H1 (cell line): Measurements from ENCODE around the gene LHPP. TPM values are rescaled to one million over a fixed set of nuclear protein-coding genes. Genes with fewer than 3 reads are reported as not detected.

Experiments
- CTCF ChIA-PET: fragments of 300-600 bp; sonication (Branson Sonifier 250); formaldehyde crosslinking; loops from one replicate; lab custom pipeline; 2021; ENCODE audit not compliant: partially characterized antibody; lab: Charles Lee
- POLR2A ChIA-PET: fragments of 300-600 bp; sonication (Branson Sonifier 250); formaldehyde crosslinking; loops from one replicate; lab custom pipeline; 2021; ENCODE audit warnings: inconsistent platforms; ENCODE audit not compliant: partially characterized antibody; lab: Charles Lee
- DNase-seq, 2 experiments: peaks; one replicate each; pipeline versions ENCODE4 v3.0.0 to v3.0.0-alpha.2; 2010 to 2022; ENCODE audit warnings: low spot score in 2 of 2, low read depth in 1 of 2, mixed read lengths in 1 of 2
- FAIRE-seq: peaks from 2 replicates; lab custom pipeline; 2011; peaks lifted over from hg19 to GRCh38; lab: Jason Lieb, UNC
- H2AFZ ChIP-seq: 2 replicates; pipeline ENCODE4 v1.8.1; 2012; ENCODE audit warnings: low read length, inconsistent platforms
- H2AK5ac ChIP-seq: 2 replicates; pipeline ENCODE4 v1.6.1; 2013; ENCODE audit warnings: low read depth, low read length
- H2BK120ac ChIP-seq: replicated peaks from 2 replicates; pipeline ENCODE3; 2013; ENCODE audit warnings: low read depth, low read length, inconsistent platforms
- H2BK12ac ChIP-seq: 2 replicates; pipeline ENCODE4 v1.6.1; 2013; ENCODE audit warnings: low read depth, low read length
- H2BK15ac ChIP-seq: 2 replicates; pipeline ENCODE4 v1.6.1; 2013; ENCODE audit warnings: low read length
- H2BK20ac ChIP-seq: 2 replicates; pipeline ENCODE4 v1.6.1; 2013; ENCODE audit warnings: low read length
- H2BK5ac ChIP-seq: 2 replicates; pipeline ENCODE4 v1.6.1; 2013; ENCODE audit warnings: low read depth, low read length
- H3K14ac ChIP-seq: 2 replicates; pipeline ENCODE4 v1.6.1; 2013; ENCODE audit warnings: inconsistent platforms; ENCODE audit not compliant: insufficient read length
- H3K18ac ChIP-seq: 2 replicates; pipeline ENCODE4 v1.6.1; 2013; ENCODE audit warnings: low read length; ENCODE audit errors: extremely low read depth
- H3K23ac ChIP-seq: 2 replicates; pipeline ENCODE4 v1.6.1; 2013; ENCODE audit warnings: inconsistent platforms; ENCODE audit not compliant: insufficient read length
- H3K23me2 ChIP-seq: 2 replicates; pipeline ENCODE4 v1.6.1; 2013; ENCODE audit warnings: low read depth, low read length
- H3K27ac ChIP-seq: 2 replicates; pipeline ENCODE4 v1.6.1; 2011; ENCODE audit warnings: low read depth, low read length, inconsistent platforms
- H3K27me3 ChIP-seq, 4 experiments: replicated peaks in 1 of 4; 1 replicate in 1 of 4; 2 replicates in 3 of 4; pipeline versions ENCODE4 v1.6.1 to v1.8.1; 2011 to 2013; ENCODE audit warnings: low read length in 3 of 4, mild to moderate bottlenecking in 3 of 4, inconsistent platforms in 2 of 4, mixed read lengths in 2 of 4, moderate library complexity in 1 of 4; ENCODE audit not compliant: control insufficient read depth in 3 of 4, insufficient read depth in 3 of 4; ENCODE audit errors: extremely low read depth in 1 of 4
- H3K36me3 ChIP-seq, 4 experiments: 2 replicates each; pipeline versions ENCODE4 v1.6.1 to v1.8.1; 2011 to 2013; ENCODE audit warnings: mild to moderate bottlenecking in 4 of 4, low read length in 3 of 4, moderate library complexity in 2 of 4, control low read depth in 1 of 4, inconsistent platforms in 1 of 4; ENCODE audit not compliant: insufficient read depth in 4 of 4, control insufficient read depth in 2 of 4
- H3K4ac ChIP-seq: replicated peaks from 2 replicates; pipeline ENCODE3; 2013; ENCODE audit warnings: low read length, low read depth, mixed read lengths, inconsistent platforms; ENCODE audit not compliant: insufficient read length
- H3K4me1 ChIP-seq, 4 experiments: replicated peaks in 1 of 4; 1 replicate in 1 of 4; 2 replicates in 3 of 4; pipeline versions ENCODE4 v1.6.1 to v1.8.1; 2011 to 2013; ENCODE audit warnings: low read length in 3 of 4, inconsistent platforms in 2 of 4, mixed read lengths in 1 of 4; ENCODE audit not compliant: insufficient read depth in 4 of 4, control insufficient read depth in 3 of 4
- H3K4me2 ChIP-seq, 2 experiments: 2 replicates each; pipeline versions ENCODE4 v1.6.1 to v1.8.1; 2011 to 2013; ENCODE audit warnings: low read depth in 2 of 2, low read length in 2 of 2, control low read depth in 1 of 2, inconsistent platforms in 1 of 2, mild to moderate bottlenecking in 1 of 2; ENCODE audit not compliant: insufficient read depth in 1 of 2
- H3K4me3 ChIP-seq, 4 experiments: fragments of 200-600, 300-600 bp in 1 of 4; sonication (generic), shearing (Covaris generic), sonication (Bioruptor Twin) in 1 of 4; 2 replicates each; pipeline versions ENCODE4 v1.5.1 to v1.8.1; 2011 to 2016; ENCODE audit warnings: low read length in 4 of 4, low read depth in 3 of 4, control low read depth in 2 of 4, inconsistent platforms in 2 of 4, mild to moderate bottlenecking in 2 of 4, mixed read lengths in 1 of 4, moderate library complexity in 1 of 4; ENCODE audit not compliant: insufficient read depth in 2 of 4; ENCODE audit errors: extremely low read depth in 1 of 4
- H3K56ac ChIP-seq: replicated peaks from 2 replicates; pipeline ENCODE3; 2013; ENCODE audit warnings: low read depth, mild to moderate bottlenecking, mixed read lengths, low read length, inconsistent platforms; ENCODE audit not compliant: insufficient read length
- H3K79me1 ChIP-seq: 2 replicates; pipeline ENCODE4 v1.6.1; 2013; ENCODE audit warnings: low read depth, low read length, control low read depth
- H3K79me2 ChIP-seq, 2 experiments: 2 replicates each; pipeline versions ENCODE4 v1.6.1 to v1.8.1; 2012 to 2013; ENCODE audit warnings: low read length in 2 of 2, mild to moderate bottlenecking in 2 of 2, inconsistent platforms in 1 of 2; ENCODE audit not compliant: insufficient read depth in 2 of 2, control insufficient read depth in 1 of 2
- H3K9ac ChIP-seq, 4 experiments: replicated peaks in 1 of 4; 1 replicate in 1 of 4; 2 replicates in 3 of 4; pipeline versions ENCODE4 v1.6.1 to v1.8.1; 2011 to 2013; ENCODE audit warnings: low read depth in 3 of 4, low read length in 3 of 4, control low read depth in 2 of 4, mild to moderate bottlenecking in 2 of 4, moderate library complexity in 2 of 4, inconsistent platforms in 1 of 4; ENCODE audit errors: extremely low read depth in 1 of 4
- H3K9me3 ChIP-seq, 2 experiments: 2 replicates each; pipeline versions ENCODE4 v1.6.1 to v1.8.1; 2012 to 2013; ENCODE audit warnings: mild to moderate bottlenecking in 2 of 2, moderate library complexity in 2 of 2, control low read depth in 1 of 2, inconsistent platforms in 1 of 2, low read depth in 1 of 2, low read length in 1 of 2, mixed read lengths in 1 of 2; ENCODE audit not compliant: insufficient read depth in 2 of 2
- H4K20me1 ChIP-seq, 2 experiments: replicated peaks in 1 of 2; 2 replicates each; pipeline versions ENCODE3 to v1.8.1; 2011 to 2013; ENCODE audit warnings: inconsistent platforms in 2 of 2, low read length in 2 of 2, mild to moderate bottlenecking in 1 of 2; ENCODE audit not compliant: insufficient read depth in 2 of 2, control insufficient read depth in 1 of 2
- H4K5ac ChIP-seq: 2 replicates; pipeline ENCODE4 v1.6.1; 2013; ENCODE audit warnings: low read length, low read depth, mixed read lengths, inconsistent platforms; ENCODE audit not compliant: insufficient read length
- H4K8ac ChIP-seq: 2 replicates; pipeline ENCODE4 v1.8.0; 2013; ENCODE audit warnings: mild to moderate bottlenecking, moderate library complexity, low read length, inconsistent platforms; ENCODE audit not compliant: insufficient read depth; ENCODE audit errors: extremely low read depth
- H4K91ac ChIP-seq: replicated peaks from 2 replicates; pipeline ENCODE3; 2013; ENCODE audit warnings: low read length, mixed read lengths, inconsistent platforms; ENCODE audit not compliant: insufficient read length
- GABPA ChIP-seq: IDR thresholded peaks from 2 replicates; pipeline ENCODE4 v1.6.1; 2011; ENCODE audit warnings: mild to moderate bottlenecking, low read length, moderate library complexity, borderline replicate concordance; ENCODE audit not compliant: insufficient read depth
- WGBS, 2 experiments: shearing (Covaris generic) in 1 of 2; methylation state at CpG; one replicate each; pipeline versions ENCODE4 v1.1.6 to v1.1.7; 2013 to 2015; ENCODE audit warnings: low lambda C conversion rate in 2 of 2, mixed read lengths in 2 of 2, inconsistent platforms in 1 of 2, low coverage in 1 of 2, missing lambda C conversion rate in 1 of 2; ENCODE audit not compliant: insufficient replicate concordance in 2 of 2, insufficient coverage in 1 of 2, insufficient read length in 1 of 2; ENCODE audit errors: extremely low coverage in 1 of 2, missing lambda C conversion rate in 1 of 2; 5-methylcytosine and 5-hydroxymethylcytosine counted together
- polyA plus RNA-seq, 7 experiments: library from polyadenylated mRNA; depleted of rRNA in 3 of 7; stranded (reverse) in 5 of 7; unstranded in 2 of 7; fragments of >200 nt in 5 of 7; fragments of 200-250 nt in 2 of 7; gene quantifications; 1 replicate in 5 of 7; 2 replicates in 1 of 7; 4 replicates in 1 of 7; pipeline versions ENCODE4 v1.2.1 to v1.2.3, GENCODE V29; 2011 to 2013; ENCODE audit warnings: missing spikeins in 2 of 7, mixed read lengths in 2 of 7
- total RNA-seq: library from RNA; stranded (reverse); fragmentation: NEBNext Ultra II Directional; extraction: Animal tissue kit (Norgen Biotek cat#: 25700); gene quantifications from 2 replicates; pipeline ENCODE4 v1.2.1, GENCODE V29; 2021

LHPP gene
- total and polyA plus RNA-seq, 2 of the 8 experiments (the other 6 are each of a cell fraction or from before 2014, with no cell fraction given), result 26.0 to 45.0 TPM

- CTCF ChIA-PET, result interaction anchor here (1.0 to 1.6 kb wide), 9 partner anchors 8 to 115 kb away, joined by 3 to 5 read pairs (median 3); no protein-coding TSS in a partner anchor
Measured at GRCh38 chr10:124653811-124654651, 192.4 kb downstream of the LHPP start.

More at GRCh38 chr10:124653811-124654651, 192.4 kb downstream of the LHPP start:
- Histone ChIP-seq H3K27ac (no peak overlapping the region), H3K4ac (no peak overlapping the region), H4K5ac (no peak overlapping the region), H3K36me3 (no peaks in the 10 kb centered on the region), H4K20me1 (peaks cover 0 to 9% of the 10 kb centered on the region in 2 experiments), H3K27me3 (no peaks in the 10 kb centered on the region), H4K91ac (no peak overlapping the region), H3K18ac (no peak overlapping the region), H2AFZ (no peak overlapping the region), H2BK5ac (0 out of 2 replicates have a peak overlapping the region, but pooled peaks have one; percentile 5), H3K79me1 (peaks cover 4% of the 10 kb centered on the region), H2BK15ac (no peak overlapping the region), H4K8ac (no peak overlapping the region; the same call in none of the 2 replicates), H3K4me1 (peaks cover 0 to 24% (median 14%) of the 10 kb centered on the region in 4 experiments; a peak in 6 of 7 replicates), H2BK12ac (no peak overlapping the region), H3K4me3 (no peak overlapping the region), H3K23me2 (no peaks in the 10 kb centered on the region), H3K79me2 (no peaks in the 10 kb centered on the region), H3K4me2 (no peak overlapping the region), H2BK20ac (no peak overlapping the region), H2AK5ac (no peak overlapping the region), H3K9ac (no peak overlapping the region), H3K14ac (no peak overlapping the region), H3K56ac (no peak overlapping the region), H3K9me3 (no peaks in the 10 kb centered on the region), H2BK120ac (no peak overlapping the region), H3K23ac (no peak overlapping the region)
- no peak for TF ChIP-seq GABPA
- WGBS, 2 experiments, result 88% methylated on average over 16 of the region's 17 CpGs; no CpG with 5 or more reads in 1 of the 2 experiments
- no peak for DNase-seq
- FAIRE-seq, result no peak
- POLR2A ChIA-PET, result interaction anchor here (1.3 to 2.0 kb wide), 2 partner anchors 10 to 77 kb away, joined by 4 to 5 read pairs; no protein-coding TSS in a partner anchor
